B cell (primary cell): ENCODE results near the gene XYLT2. TPM values are rescaled to one million over a fixed set of nuclear protein-coding genes. Genes with fewer than 3 reads are reported as not detected.

Experiments
- ATAC-seq: fragments of 200-7000 bp; cut with Tn5 transposase; one replicate; pipeline ENCODE4 v1.10.0; 2021; ENCODE audit warnings: low read depth, mild to moderate bottlenecking, moderate number of reproducible peaks, moderate library complexity
- CTCF ChIA-PET: fragments of 350-600 bp; sonication (Branson Sonifier 250); formaldehyde crosslinking; loops from one replicate; lab custom pipeline; 2021; ENCODE audit warnings: antibody characterized with exemption, inconsistent platforms; lab: Charles Lee
- POLR2A ChIA-PET: fragments of 350-600 bp; sonication (Branson Sonifier 250); formaldehyde crosslinking; loops from one replicate; lab custom pipeline; 2021; ENCODE audit warnings: antibody characterized with exemption; lab: Charles Lee
- DNase-seq: peaks from one replicate; pipeline ENCODE4 v3.0.0; 2013
- H2AFZ ChIP-seq: 2 replicates; pipeline ENCODE4 v1.6.1; 2012; ENCODE audit warnings: mild to moderate bottlenecking, low read depth, low read length; ENCODE audit not compliant: insufficient read depth, poor library complexity, severe bottlenecking
- H3K27ac ChIP-seq, 2 donors: 1 replicate in 1 of 2; 2 replicates in 1 of 2; pipeline ENCODE4 v1.5.1; 2012 to 2013; ENCODE audit warnings: low read length in 2 of 2, mild to moderate bottlenecking in 2 of 2, moderate library complexity in 1 of 2
- H3K27me3 ChIP-seq, 4 experiments: fragments of 200-600 bp in 1 of 4; sonication (generic) in 1 of 4; replicated peaks in 1 of 4; 1 replicate in 2 of 4; 2 replicates in 2 of 4; pipeline versions ENCODE4 v1.6.1 to v1.7.0; 2013 to 2016; ENCODE audit warnings: low read length in 3 of 4, mild to moderate bottlenecking in 2 of 4, mixed read lengths in 1 of 4, moderate library complexity in 1 of 4; ENCODE audit not compliant: insufficient read depth in 4 of 4, control insufficient read depth in 3 of 4; ENCODE audit errors: control extremely low read depth in 1 of 4
- H3K36me3 ChIP-seq, 2 experiments: replicated peaks in 1 of 2; 1 replicate in 1 of 2; 2 replicates in 1 of 2; pipeline versions ENCODE4 v1.6.1 to v1.7.1; 2013; ENCODE audit warnings: low read length in 1 of 2; ENCODE audit not compliant: insufficient read depth in 2 of 2, control insufficient read depth in 1 of 2; ENCODE audit errors: control extremely low read depth in 1 of 2, extremely low read depth in 1 of 2
- H3K4me1 ChIP-seq, 2 donors: fragments of 200-600 bp in 1 of 2; sonication (generic) in 1 of 2; 1 replicate in 1 of 2; 2 replicates in 1 of 2; pipeline versions ENCODE4 v1.5.1 to v1.6.1; 2013 to 2017; ENCODE audit warnings: low read length in 2 of 2; ENCODE audit not compliant: control insufficient read depth in 2 of 2, insufficient read depth in 2 of 2
- H3K4me2 ChIP-seq: replicated peaks from 2 replicates; pipeline ENCODE3; 2012; ENCODE audit warnings: mild to moderate bottlenecking, low read depth, low read length; ENCODE audit not compliant: poor library complexity, severe bottlenecking
- H3K4me3 ChIP-seq, 5 experiments: fragments of 200-600 bp in 1 of 5; sonication (generic) in 1 of 5; 1 replicate in 3 of 5; 2 replicates in 2 of 5; pipeline versions ENCODE4 v1.5.1 to v1.7.0; 2011 to 2016; ENCODE audit warnings: low read length in 4 of 5, mild to moderate bottlenecking in 4 of 5, low read depth in 2 of 5, control low read depth in 1 of 5, moderate library complexity in 1 of 5; ENCODE audit not compliant: insufficient read depth in 1 of 5; ENCODE audit errors: control extremely low read depth in 1 of 5, extremely low read depth in 1 of 5
- H3K79me2 ChIP-seq: fragments of 200-600 bp; sonication (generic); one replicate; pipeline ENCODE4 v1.6.0; 2016; ENCODE audit warnings: low read length; ENCODE audit not compliant: control insufficient read depth, insufficient read depth
- H3K9ac ChIP-seq: fragments of 200-600 bp; sonication (generic); 2 replicates; pipeline ENCODE4 v1.6.1; 2017; ENCODE audit warnings: mild to moderate bottlenecking, low read length, moderate library complexity
- H3K9me3 ChIP-seq, 3 donors: one replicate each; pipeline versions ENCODE4 v1.6.1 to v1.7.1; 2013; ENCODE audit warnings: low read length in 2 of 3; ENCODE audit not compliant: control insufficient read depth in 2 of 3, insufficient read depth in 1 of 3; ENCODE audit errors: control extremely low read depth in 1 of 3
- H4K20me1 ChIP-seq: 2 replicates; pipeline ENCODE4 v1.6.0; 2012; ENCODE audit warnings: mild to moderate bottlenecking, low read length; ENCODE audit not compliant: insufficient read depth, control insufficient read depth, poor library complexity, severe bottlenecking
- H3K27ac Mint-ChIP-seq: one replicate; pipeline ENCODE4 v1.8.0; 2021; ENCODE audit warnings: mixed read lengths
- H3K27me3 Mint-ChIP-seq: one replicate; pipeline ENCODE4 v1.8.0; 2021; ENCODE audit warnings: mixed read lengths
- H3K4me1 Mint-ChIP-seq: one replicate; pipeline ENCODE4 v1.8.0; 2021; ENCODE audit warnings: mixed read lengths
- H3K4me3 Mint-ChIP-seq: one replicate; pipeline ENCODE4 v1.8.0; 2021; ENCODE audit warnings: mixed read lengths
- H3K9me3 Mint-ChIP-seq: one replicate; pipeline ENCODE4 v1.8.0; 2022; ENCODE audit warnings: mixed read lengths; ENCODE audit not compliant: insufficient read depth
- CTCF ChIP-seq: fragments of 200-600 bp; IDR thresholded peaks from one replicate; pipeline ENCODE4 v1.8.0; 2022; ENCODE audit warnings: antibody characterized with exemption, mild to moderate bottlenecking
- EZH2 ChIP-seq: IDR thresholded peaks from 2 replicates; pipeline ENCODE4 v1.6.1; 2012; ENCODE audit warnings: borderline replicate concordance, low read depth, mild to moderate bottlenecking, moderate library complexity, low read length; ENCODE audit not compliant: insufficient read depth, poor library complexity, severe bottlenecking
- WGBS: methylation state at CpG from one replicate; pipeline ENCODE4 v1.1.5; 2013; ENCODE audit warnings: missing lambda C conversion rate; ENCODE audit not compliant: insufficient coverage; 5-methylcytosine and 5-hydroxymethylcytosine counted together
- intact Hi-C: fragments of 100-400 bp; cut with micrococcal nuclease; formaldehyde crosslinking; loops from one replicate; pipeline ENCODE4 v1.10.0; 2022
- polyA plus RNA-seq: library from polyadenylated mRNA; depleted of rRNA; stranded (reverse); fragments of >200 nt; gene quantifications from 2 replicates; pipeline ENCODE4 v1.2.3, GENCODE V29; 2012
- total RNA-seq, 2 donors: library from RNA; stranded (reverse); fragments of 120-200 nt in 1 of 2; gene quantifications; 1 replicate in 1 of 2; 2 replicates in 1 of 2; pipeline versions ENCODE4 v1.2.3 to v1.2.4, GENCODE V29; 2013 to 2022

XYLT2 gene
- total and polyA plus RNA-seq, 2 donors (not counting 1 experiment from before 2014, with no cell fraction given): 21.5 to 29.9 TPM

- H4K20me1 ChIP-seq: no peaks in the 10 kb centered on the region
- no peaks in the 10 kb centered on the region for H3K4me1 ChIP-seq
- no peaks in the 10 kb centered on the region for H3K36me3 ChIP-seq
- H2AFZ ChIP-seq: no peak overlapping the region
- Mint-ChIP-seq H3K4me1 (no peaks in the 10 kb centered on the region), H3K4me3 (no peak overlapping the region), H3K27me3 (peaks cover 29% of the 10 kb centered on the region), H3K9me3 (no peaks in the 10 kb centered on the region), H3K27ac (no peak overlapping the region)
- intact Hi-C loops: no loop called here
- ChIA-PET CTCF (no interaction called here), POLR2A (no interaction called here)
- TF ChIP-seq EZH2 (no peak), CTCF (no peak)
- no peaks in the 10 kb centered on the region for H3K79me2 ChIP-seq
- no peak for ATAC-seq
- 92% methylated on average over 3 of the region's 4 CpGs for WGBS
- no peak overlapping the region for H3K4me2 ChIP-seq
- H3K27ac ChIP-seq: no peak overlapping the region
- no peaks in the 10 kb centered on the region for H3K9me3 ChIP-seq
- DNase-seq: no peak
- H3K9ac ChIP-seq: no peak overlapping the region
- H3K4me3 ChIP-seq: no peak overlapping the region
- H3K27me3 ChIP-seq: peaks cover 0 to 3% (median 1%) of the 10 kb centered on the region in 4 experiments
Measured at GRCh38 chr17:50303596-50303995, 42.3 kb upstream of the XYLT2 start.

GRCh38 chr17:50304781-50305404 lies 41.0 kb upstream of the XYLT2 start:
- no peaks in the 10 kb centered on the region for H3K9me3 ChIP-seq
- no peaks in the 10 kb centered on the region for H3K79me2 ChIP-seq
- Mint-ChIP-seq H3K27me3 (peaks cover 29% of the 10 kb centered on the region), H3K9me3 (no peaks in the 10 kb centered on the region), H3K4me3 (no peak overlapping the region), H3K4me1 (no peaks in the 10 kb centered on the region), H3K27ac (no peak overlapping the region)
- peaks cover 0 to 6% (median 1%) of the 10 kb centered on the region in 4 experiments for H3K27me3 ChIP-seq
- no peak for TF ChIP-seq EZH2
- TF ChIP-seq CTCF: no peak
- intact Hi-C loops: no loop called here
- POLR2A ChIA-PET: no interaction called here
- H3K9ac ChIP-seq: no peak overlapping the region
- H2AFZ ChIP-seq: no peak overlapping the region
- no peak overlapping the region for H3K4me2 ChIP-seq
- no peak overlapping the region for H3K27ac ChIP-seq
- no peaks in the 10 kb centered on the region for H3K36me3 ChIP-seq
- 95% methylated on average over 4 of the region's 7 CpGs for WGBS
- no peaks in the 10 kb centered on the region for H3K4me1 ChIP-seq
- CTCF ChIA-PET: no interaction called here
- ATAC-seq (no peak), DNase-seq (no peak)
- no peaks in the 10 kb centered on the region for H4K20me1 ChIP-seq
- H3K4me3 ChIP-seq: no peak overlapping the region
